ENCODE results near the gene SCYGR4. TPM values are rescaled to one million over a fixed set of nuclear protein-coding genes. Genes with fewer than 3 reads are reported as not detected.

Gene SCYGR4
- total RNA-seq, 1 experiment from 2014 or later = not detected

- Histone ChIP-seq H3K4me3 (ENCODE audit: insufficient read depth, low read depth, low read length) (no peak overlapping the region), H3K36me3 (replicated peaks; ENCODE audit: control insufficient read depth, insufficient read depth, low read length) (no peaks in the 10 kb centered on the region)
These were observed 14.9 kb upstream of the SCYGR4 start for GRCh38 chr2:227602358-227602757.

DNA sequence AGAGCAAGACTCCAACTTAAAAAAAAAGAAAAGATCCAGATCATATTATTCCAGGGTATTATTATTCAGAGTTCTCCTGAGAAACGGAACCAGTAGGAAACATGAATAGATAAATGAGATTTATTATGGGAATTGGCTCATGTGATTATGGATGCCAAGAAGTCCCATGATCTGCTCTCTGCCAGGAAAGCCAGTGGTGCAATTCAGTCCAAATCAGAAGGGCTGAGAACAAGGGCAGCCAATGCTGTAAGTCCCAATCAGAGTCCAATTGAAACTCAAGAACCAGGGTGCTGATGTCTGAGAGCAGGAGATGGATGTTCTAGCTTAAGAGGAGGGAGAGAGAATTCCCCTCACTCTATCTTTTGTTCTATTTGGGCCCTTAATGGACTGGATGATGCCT lies 10.8 kb upstream of the SCYGR4 start:
- Histone ChIP-seq H3K4me3 (ENCODE audit: insufficient read depth, low read depth, low read length) (no peak overlapping the region), H3K27me3 (ENCODE audit: control insufficient read depth, insufficient read depth, low read length) (no peaks in the 10 kb centered on the region), H3K36me3 (replicated peaks; ENCODE audit: control insufficient read depth, insufficient read depth, low read length) (no peaks in the 10 kb centered on the region)
- no peak for DNase-seq

More at GRCh38 chr2:227602358-227602757, 14.9 kb upstream of the SCYGR4 start:
- DNase-seq = no peak
- H3K27me3 ChIP-seq (ENCODE audit: control insufficient read depth, insufficient read depth, low read length) = no peaks in the 10 kb centered on the region

- no peaks in the 10 kb centered on the region for H3K36me3 ChIP-seq (replicated peaks; ENCODE audit: control insufficient read depth, insufficient read depth, low read length)
- DNase-seq = no peak
- H3K27me3 ChIP-seq (ENCODE audit: control insufficient read depth, insufficient read depth, low read length) = no peaks in the 10 kb centered on the region
- H3K4me3 ChIP-seq (ENCODE audit: insufficient read depth, low read depth, low read length) = no peak overlapping the region
These were observed 9.4 kb upstream of the SCYGR4 start for GRCh38 chr2:227607941-227608340.

- no peak for DNase-seq
- H3K27me3 ChIP-seq (ENCODE audit: control insufficient read depth, insufficient read depth, low read length) = no peaks in the 10 kb centered on the region
- H3K36me3 ChIP-seq (replicated peaks; ENCODE audit: control insufficient read depth, insufficient read depth, low read length) = no peaks in the 10 kb centered on the region
- H3K4me3 ChIP-seq (ENCODE audit: insufficient read depth, low read depth, low read length) = no peak overlapping the region
These were observed 8.5 kb upstream of the SCYGR4 start for GRCh38 chr2:227608561-227609338.

- Histone ChIP-seq H3K36me3 (replicated peaks; ENCODE audit: control insufficient read depth, insufficient read depth, low read length) (no peaks in the 10 kb centered on the region), H3K27me3 (ENCODE audit: control insufficient read depth, insufficient read depth, low read length) (no peaks in the 10 kb centered on the region), H3K4me3 (ENCODE audit: insufficient read depth, low read depth, low read length) (no peak overlapping the region)
- DNase-seq = no peak
These were observed 7.2 kb upstream of the SCYGR4 start for GRCh38 chr2:227610123-227610522.

DNA sequence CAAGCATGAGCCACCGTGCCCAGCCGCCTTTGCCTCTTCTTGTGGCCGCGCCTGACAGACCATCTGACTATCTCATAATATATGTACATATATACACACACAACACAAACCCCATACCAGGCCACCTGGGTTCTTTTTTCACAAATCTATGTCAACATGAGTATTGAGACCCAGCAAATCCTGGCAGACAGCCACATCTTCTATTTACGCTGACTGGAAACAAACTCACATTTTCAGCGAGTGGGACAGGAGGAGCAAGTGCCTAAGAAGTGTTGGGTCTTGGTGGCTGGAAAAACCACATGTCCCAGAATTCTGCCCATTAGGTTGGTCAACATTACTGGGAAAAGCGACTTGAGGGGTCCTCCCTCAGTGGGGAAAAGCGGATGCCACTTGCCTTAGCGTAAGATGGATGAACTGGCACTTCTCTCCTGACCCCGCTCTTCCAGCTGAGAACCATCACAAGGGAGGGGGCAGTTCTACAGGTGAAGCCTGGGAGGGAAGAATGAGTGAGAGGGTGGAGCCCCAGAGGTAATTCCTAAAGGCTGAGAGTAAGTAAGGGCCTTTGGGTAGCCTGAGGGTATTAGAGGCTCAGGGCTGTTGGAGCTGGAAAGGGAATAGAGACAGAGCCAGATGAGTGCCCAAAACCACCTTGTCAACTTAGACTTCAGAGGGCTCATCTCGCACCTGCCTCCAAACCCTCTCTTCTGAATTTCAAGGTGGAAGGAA lies 4.6 kb upstream of the SCYGR4 start:
- no peak for DNase-seq
- Histone ChIP-seq H3K4me3 (ENCODE audit: insufficient read depth, low read depth, low read length) (no peak overlapping the region), H3K27me3 (ENCODE audit: control insufficient read depth, insufficient read depth, low read length) (no peaks in the 10 kb centered on the region), H3K36me3 (replicated peaks; ENCODE audit: control insufficient read depth, insufficient read depth, low read length) (no peaks in the 10 kb centered on the region)

- Histone ChIP-seq H3K27me3 (ENCODE audit: control insufficient read depth, insufficient read depth, low read length) (no peaks in the 10 kb centered on the region), H3K4me3 (ENCODE audit: insufficient read depth, low read depth, low read length) (no peak overlapping the region), H3K36me3 (replicated peaks; ENCODE audit: control insufficient read depth, insufficient read depth, low read length) (no peaks in the 10 kb centered on the region)
- DNase-seq = no peak
These were observed 4.0 kb upstream of the SCYGR4 start for GRCh38 chr2:227613272-227613660.

DNA sequence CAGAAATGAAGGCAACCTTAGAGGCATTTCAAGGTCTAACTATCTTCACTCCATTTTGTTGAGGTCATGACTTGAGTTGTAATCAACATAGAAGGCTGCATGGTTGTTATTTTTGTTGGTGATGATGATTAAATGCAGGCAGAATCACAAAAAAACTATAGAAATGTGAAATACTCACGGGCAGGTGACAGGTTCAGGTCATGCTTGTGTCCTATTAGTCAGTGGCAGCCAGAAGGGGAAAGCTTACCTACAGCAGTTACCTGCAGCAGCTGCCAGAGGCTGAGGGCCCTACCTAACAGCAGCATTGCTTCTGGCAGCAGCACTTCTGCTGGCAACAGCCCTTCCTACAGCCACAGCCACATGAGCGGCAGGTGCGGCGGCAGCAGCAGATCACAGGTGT lies 3.1 kb upstream of the SCYGR4 start:
- H3K27me3 ChIP-seq (ENCODE audit: control insufficient read depth, insufficient read depth, low read length) = no peaks in the 10 kb centered on the region
- H3K4me3 ChIP-seq (ENCODE audit: insufficient read depth, low read depth, low read length) = no peak overlapping the region
- DNase-seq = no peak
- no peaks in the 10 kb centered on the region for H3K36me3 ChIP-seq (replicated peaks; ENCODE audit: control insufficient read depth, insufficient read depth, low read length)

DNA sequence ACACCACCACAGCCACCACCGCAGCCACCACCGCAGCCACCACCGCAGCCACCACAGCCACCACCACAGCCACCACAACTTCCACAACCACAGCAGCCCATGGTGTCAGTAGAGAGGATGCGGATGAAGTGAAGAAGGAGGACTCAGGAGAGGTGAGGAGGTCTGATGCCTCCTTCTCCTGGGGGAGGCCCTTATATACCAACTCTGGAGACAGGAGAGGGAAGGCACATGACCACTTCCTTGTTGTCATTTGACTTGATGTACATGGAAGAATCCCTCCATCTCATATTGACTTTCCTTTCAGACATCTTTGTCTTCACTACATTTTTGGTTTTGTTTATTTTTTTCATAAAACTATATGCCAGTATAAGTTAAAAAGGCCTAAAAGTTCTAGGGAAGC lies 2.6 kb upstream of the SCYGR4 start, which contains the start of gene SCYGR3:
TSS of gene SCYGR3 (minus strand) at position 101 of the 400 bp plus-strand sequence. CDS start at position 101, 0 bp downstream.
- DNase-seq = no peak
- Histone ChIP-seq H3K27me3 (ENCODE audit: control insufficient read depth, insufficient read depth, low read length) (no peaks in the 10 kb centered on the region), H3K4me3 (ENCODE audit: insufficient read depth, low read depth, low read length) (no peak within 1 kb of the TSS), H3K36me3 (replicated peaks; ENCODE audit: control insufficient read depth, insufficient read depth, low read length) (no peaks in the 10 kb centered on the region)

DNA sequence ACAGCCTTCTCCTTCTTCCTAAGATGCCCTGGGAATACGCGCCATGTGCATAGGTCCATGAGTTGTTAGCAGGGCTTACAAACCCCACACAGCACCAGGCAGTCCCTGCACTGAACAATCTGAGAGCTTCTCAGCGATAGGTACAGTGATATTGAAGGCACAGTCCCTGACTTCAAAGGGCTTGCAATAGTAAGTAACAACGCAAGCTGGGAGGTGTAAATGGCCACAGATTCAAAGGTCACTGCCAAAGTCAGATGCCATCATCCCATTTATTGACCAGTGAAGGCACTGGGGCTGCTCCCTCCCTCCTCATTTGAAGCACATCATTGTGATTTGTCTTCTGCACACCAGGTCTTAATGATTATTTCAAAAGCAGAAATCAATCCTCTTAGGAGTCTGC lies 2.1 kb upstream of the SCYGR4 start:
- Histone ChIP-seq H3K4me3 (ENCODE audit: insufficient read depth, low read depth, low read length) (no peak overlapping the region), H3K27me3 (ENCODE audit: control insufficient read depth, insufficient read depth, low read length) (no peaks in the 10 kb centered on the region), H3K36me3 (replicated peaks; ENCODE audit: control insufficient read depth, insufficient read depth, low read length) (no peaks in the 10 kb centered on the region)
- DNase-seq = no peak

GRCh38 chr2:227615906-227616305 lies 1.4 kb upstream of the SCYGR4 start:
- H3K36me3 ChIP-seq (replicated peaks; ENCODE audit: control insufficient read depth, insufficient read depth, low read length) = no peaks in the 10 kb centered on the region

GRCh38 chr2:227616631-227617030 lies 667 bp upstream of the SCYGR4 start:
- Histone ChIP-seq H3K4me3 (ENCODE audit: insufficient read depth, low read depth, low read length) (no peak overlapping the region), H3K27me3 (ENCODE audit: control insufficient read depth, insufficient read depth, low read length) (no peaks in the 10 kb centered on the region), H3K36me3 (replicated peaks; ENCODE audit: control insufficient read depth, insufficient read depth, low read length) (no peaks in the 10 kb centered on the region)
- peak; percentile 55 for DNase-seq

More at GRCh38 chr2:227615906-227616305, 1.4 kb upstream of the SCYGR4 start:
- no peak for DNase-seq
- H3K27me3 ChIP-seq (ENCODE audit: control insufficient read depth, insufficient read depth, low read length) = no peaks in the 10 kb centered on the region
- H3K4me3 ChIP-seq (ENCODE audit: insufficient read depth, low read depth, low read length) = no peak overlapping the region

GRCh38 chr2:227623226-227623625 lies 5.9 kb downstream of the SCYGR4 start:
- no peak for DNase-seq
- Histone ChIP-seq H3K27me3 (ENCODE audit: control insufficient read depth, insufficient read depth, low read length) (no peaks in the 10 kb centered on the region), H3K4me3 (ENCODE audit: insufficient read depth, low read depth, low read length) (no peak overlapping the region), H3K36me3 (replicated peaks; ENCODE audit: control insufficient read depth, insufficient read depth, low read length) (no peaks in the 10 kb centered on the region)

GRCh38 chr2:227625420-227625819 lies 8.1 kb downstream of the SCYGR4 start:
- DNase-seq = no peak

GRCh38 chr2:227626580-227627151 lies 9.4 kb downstream of the SCYGR4 start:
- no peaks in the 10 kb centered on the region for H3K36me3 ChIP-seq (replicated peaks; ENCODE audit: control insufficient read depth, insufficient read depth, low read length)
- DNase-seq = no peak
- H3K27me3 ChIP-seq (ENCODE audit: control insufficient read depth, insufficient read depth, low read length) = no peaks in the 10 kb centered on the region
- no peak overlapping the region for H3K4me3 ChIP-seq (ENCODE audit: insufficient read depth, low read depth, low read length)

More at GRCh38 chr2:227625420-227625819, 8.1 kb downstream of the SCYGR4 start:
- no peaks in the 10 kb centered on the region for H3K27me3 ChIP-seq (ENCODE audit: control insufficient read depth, insufficient read depth, low read length)
- no peak overlapping the region for H3K4me3 ChIP-seq (ENCODE audit: insufficient read depth, low read depth, low read length)
- H3K36me3 ChIP-seq (replicated peaks; ENCODE audit: control insufficient read depth, insufficient read depth, low read length) = no peaks in the 10 kb centered on the region
